ENCODE measurements around the gene TUBB4B.
A peak's percentile ranks its signal among the peaks of the same experiment; 100 is the strongest.
"Not testable (repeated sequence)": the region's sequence is repeated elsewhere in the genome, so short reads cannot be mapped to it uniquely, and the experiment has no call there.

Gene TUBB4B

GRCh38 chr9:137253717-137254623, 12.9 kb downstream of the TUBB4B start:
- no peak for DNase-seq

GRCh38 chr9:137254624-137255447, 13.7 kb downstream of the TUBB4B start, which contains the start of gene NELFB:
Gene NELFB, plus strand, starts transcription at chr9:137255327.
- peak; percentile 90 for DNase-seq

DNA sequence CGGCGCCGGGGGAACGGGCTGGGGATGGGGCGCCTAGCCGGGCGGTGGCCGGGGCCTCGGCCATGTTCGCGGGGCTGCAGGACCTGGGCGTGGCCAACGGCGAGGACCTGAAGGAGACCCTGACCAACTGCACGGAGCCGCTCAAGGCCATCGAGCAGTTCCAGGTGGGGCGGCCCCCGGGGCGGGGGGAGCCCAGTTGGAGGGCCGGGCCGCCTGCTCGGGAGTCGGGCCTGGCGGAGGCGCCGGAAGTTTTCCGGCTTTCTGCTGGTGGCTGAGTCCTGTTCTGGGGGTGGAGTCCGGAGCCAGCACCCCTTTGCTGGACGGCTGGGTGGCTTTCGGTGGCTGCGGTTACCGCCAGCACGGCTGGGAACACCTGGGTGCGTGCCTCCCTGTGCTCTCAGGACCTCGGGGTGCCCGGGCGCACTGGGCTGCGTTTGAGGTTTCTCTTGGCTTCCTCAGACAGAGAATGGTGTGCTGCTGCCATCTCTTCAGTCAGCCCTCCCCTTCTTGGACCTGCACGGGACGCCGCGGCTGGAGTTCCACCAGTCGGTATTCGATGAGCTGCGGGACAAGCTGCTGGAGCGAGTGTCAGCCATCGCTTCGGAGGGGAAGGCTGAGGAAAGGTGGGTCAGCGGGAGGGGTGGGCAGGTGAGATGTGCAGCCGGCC, 14.5 kb downstream of the TUBB4B start:
- DNase-seq = no peak

DNA sequence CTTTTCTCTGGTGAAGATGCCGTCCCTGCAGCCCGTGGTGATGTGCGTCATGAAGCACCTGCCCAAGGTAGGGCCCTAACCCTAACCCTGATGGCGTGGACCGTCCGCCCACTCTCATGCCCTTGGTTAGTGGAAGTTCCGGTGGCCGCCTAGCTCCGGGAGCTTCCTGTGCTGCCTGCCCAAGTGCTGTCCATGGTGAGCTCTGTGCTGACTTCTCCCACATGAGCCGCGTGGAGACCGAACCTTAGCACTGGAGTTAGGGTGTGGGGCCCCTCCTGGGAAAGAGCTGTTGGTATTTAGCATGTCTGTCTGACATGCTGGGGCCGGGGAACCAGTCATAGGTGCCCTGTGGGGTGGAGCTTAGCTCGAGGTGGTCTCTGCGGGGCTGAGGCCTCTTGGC, 15.3 kb downstream of the TUBB4B start:
- DNase-seq = no peak

- DNase-seq = no peak
Observed at GRCh38 chr9:137256856-137257255, 15.8 kb downstream of the TUBB4B start.

DNA sequence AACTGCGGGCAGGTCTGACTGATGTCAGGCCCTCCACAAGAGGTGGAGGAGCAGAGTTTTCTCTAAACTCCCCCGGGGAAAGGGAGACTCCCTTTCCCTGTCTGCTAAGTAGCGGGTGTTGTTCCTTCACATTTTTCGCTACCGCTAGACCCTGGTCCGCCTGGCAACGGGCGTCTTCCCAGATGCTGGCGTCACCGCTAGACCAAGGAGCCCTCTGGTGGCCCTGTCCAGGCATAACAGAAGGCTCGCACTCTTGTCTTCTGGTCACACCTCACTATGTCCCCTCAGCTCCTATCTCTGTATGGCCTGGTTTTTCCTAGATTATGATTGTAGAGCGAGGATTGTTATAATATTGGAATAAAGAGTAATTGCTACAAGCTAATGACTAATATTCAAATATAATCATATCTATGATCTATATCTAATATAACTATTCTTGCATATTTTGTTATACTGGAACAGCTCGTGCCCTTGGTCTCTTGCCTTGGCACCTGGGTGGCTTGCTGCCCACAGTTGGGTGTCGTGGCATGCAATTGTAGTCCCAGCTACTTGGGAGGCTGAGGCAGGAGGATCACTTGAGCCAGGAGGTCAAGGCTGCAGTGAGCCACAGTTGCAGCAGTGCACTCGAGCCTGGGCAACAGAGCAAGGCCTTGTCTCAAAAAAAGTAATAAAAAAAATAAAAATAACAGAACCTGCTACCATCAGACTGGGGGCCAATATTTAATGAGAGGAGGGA, 21.3 kb downstream of the TUBB4B start:
- DNase-seq = not testable (repeated sequence)

DNA sequence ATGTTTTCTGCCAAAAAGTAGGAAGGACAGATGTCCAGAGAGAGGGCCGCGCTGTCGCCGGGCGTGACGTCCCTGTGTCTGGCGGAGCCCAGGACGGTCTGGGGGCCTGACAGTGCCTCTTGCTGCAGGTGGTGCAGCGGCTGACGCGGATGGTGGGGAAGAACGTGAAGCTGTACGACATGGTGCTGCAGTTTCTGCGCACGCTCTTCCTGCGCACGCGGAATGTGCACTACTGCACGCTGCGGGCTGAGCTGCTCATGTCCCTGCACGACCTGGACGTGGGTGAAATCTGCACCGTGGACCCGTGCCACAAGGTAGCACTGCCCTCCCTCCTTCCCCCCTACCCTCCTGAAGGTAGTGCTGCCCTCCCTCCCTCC, 21.8 kb downstream of the TUBB4B start:
- DNase-seq = no peak

DNA sequence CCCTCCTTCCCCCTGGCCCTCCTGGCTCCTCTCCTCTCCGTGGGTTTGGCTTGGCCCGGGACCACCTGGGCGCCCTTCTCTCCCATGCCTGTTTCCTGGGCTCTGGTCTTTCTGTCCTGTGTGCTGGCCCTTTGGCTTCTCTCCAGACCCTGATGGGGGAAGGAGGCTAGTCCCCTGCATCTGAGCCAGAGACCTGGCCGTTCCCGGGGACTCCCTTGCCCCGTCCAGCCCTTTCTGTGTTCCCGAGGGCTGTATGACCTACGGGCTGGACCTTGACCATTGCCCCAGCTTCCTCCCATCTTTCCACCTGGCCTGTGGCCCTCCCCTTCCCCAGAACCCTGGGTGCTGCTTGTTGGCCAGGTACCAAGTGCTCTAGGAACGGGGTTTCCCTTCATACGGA, 22.4 kb downstream of the TUBB4B start:
- no peak for DNase-seq

DNA sequence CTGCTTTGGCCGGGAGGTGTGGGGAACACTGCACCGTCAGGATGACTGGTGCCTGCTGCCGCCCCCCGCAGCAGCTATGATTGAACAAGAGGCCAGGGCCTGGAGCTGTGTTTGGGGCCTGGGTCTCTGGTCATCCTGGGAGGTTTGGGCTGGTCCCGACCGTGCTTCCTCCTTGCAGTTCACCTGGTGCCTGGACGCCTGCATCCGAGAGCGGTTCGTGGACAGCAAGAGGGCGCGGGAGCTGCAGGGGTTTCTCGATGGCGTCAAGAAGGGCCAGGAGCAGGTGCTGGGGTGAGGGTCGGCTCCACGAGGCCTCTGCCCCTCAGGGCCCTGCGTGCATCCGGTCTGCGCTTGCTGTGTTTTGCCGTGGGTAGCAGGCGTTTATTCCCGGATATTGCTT, 23.0 kb downstream of the TUBB4B start:
- no peak for DNase-seq

- DNase-seq = no peak
Observed at GRCh38 chr9:137265496-137266161, 24.5 kb downstream of the TUBB4B start.

DNA sequence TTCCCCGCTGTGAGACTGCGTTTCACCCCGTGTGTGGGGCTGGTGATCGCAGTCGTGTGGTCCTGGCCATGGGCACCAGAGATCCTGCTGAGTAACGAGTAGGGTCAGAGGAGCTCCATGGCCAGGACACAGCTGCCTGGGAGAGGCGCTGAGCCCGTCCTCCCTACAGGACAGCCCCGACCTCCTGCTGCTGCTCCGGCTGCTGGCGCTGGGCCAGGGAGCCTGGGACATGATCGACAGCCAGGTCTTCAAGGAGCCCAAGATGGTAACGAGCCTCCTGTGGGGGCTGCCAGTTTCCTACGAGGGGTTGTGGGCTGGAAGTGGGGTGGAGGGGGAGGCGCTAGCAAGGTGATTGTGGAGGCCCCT, 25.1 kb downstream of the TUBB4B start:
- DNase-seq = no peak

DNA sequence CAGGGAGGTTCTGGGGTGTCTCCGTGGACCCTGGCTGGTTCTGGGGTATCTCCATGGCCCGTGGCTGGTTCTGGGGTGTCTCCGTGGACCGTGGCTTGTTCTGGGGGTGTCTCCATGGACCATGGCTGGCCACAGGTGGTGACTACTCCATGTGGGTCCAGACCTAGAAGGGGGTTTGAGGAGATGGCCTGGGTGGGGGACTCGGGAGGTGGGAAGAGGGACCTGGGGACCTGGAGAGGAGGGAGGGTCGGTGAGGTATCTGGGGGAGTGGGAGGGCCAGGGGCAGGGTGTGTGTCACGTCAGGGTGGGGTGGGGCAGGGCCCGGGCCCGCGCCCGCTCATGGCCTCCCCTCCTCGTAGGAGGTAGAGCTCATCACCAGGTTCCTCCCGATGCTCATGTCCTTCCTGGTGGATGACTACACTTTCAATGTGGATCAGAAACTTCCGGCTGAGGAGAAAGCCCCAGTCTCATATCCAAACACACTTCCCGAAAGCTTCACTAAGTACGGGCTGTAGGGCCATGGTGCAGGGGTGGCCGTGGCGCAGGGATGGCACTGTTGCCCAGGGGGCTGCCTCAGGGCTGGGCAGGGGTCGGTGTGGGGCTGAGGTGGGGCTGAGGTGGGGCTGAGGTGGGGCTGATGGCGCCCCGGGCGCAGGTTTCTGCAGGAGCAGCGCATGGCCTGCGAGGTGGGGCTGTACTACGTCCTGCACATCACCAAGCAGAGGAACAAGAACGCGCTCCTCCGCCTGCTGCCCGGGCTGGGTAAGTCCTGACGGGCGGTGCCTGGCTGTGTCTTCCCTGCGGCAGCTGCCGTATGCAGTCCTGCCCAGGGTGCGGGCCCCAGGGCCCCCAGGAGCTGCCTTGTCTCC, 25.7 kb downstream of the TUBB4B start:
- no peak for DNase-seq

DNA sequence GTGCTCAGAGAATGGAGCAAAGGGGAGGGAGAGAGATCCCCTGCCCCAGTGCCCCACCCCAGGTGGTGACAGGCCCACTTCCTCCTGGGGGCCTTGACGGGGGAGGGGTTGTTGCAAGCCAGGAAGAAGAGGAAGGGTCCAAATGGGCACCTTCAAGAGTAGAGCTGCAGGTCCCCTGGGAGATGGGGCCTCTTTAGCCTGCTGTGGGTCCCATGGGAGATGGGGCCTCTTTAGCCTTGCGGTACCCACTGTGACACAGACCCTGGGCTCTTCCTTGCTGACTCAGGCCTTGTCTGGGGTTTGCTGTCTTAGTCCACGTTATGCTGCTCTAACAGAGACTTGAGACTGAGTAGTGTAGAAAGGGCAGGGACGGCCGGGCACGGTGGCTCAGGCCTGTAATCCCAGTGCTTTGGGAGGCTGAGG, 26.9 kb downstream of the TUBB4B start:
- no peak for DNase-seq

DNA sequence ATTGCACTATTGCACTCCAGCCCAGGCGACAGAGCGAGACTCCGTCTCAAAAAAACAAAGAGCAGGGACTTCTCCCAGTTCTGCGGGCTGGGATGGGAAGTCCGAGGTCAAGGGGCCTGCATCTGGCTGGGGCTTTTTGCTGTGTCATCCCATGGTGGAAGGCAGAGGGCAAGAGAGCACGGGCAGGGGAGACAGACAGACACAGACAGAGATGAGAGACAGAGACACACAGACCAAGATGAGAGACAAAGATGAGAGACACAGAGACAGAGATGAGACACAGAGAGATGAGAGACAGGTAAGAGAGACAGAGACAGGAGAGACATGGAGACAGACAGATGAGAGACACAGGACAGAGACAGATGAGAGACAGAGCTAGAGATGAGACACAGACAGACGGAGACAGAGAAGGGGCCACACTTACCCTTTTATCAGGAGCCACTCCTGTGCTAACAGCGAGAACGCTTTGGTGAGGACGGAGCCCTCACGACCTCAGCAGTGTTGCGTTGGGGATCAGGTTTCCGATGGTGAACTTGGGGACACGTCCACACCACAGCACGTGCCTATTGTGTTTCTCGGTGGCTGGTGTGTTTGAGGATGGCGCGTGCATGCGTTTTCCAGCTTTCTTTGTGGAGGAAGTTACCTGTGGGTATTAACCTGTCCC, 27.6 kb downstream of the TUBB4B start:
- DNase-seq = no peak

DNA sequence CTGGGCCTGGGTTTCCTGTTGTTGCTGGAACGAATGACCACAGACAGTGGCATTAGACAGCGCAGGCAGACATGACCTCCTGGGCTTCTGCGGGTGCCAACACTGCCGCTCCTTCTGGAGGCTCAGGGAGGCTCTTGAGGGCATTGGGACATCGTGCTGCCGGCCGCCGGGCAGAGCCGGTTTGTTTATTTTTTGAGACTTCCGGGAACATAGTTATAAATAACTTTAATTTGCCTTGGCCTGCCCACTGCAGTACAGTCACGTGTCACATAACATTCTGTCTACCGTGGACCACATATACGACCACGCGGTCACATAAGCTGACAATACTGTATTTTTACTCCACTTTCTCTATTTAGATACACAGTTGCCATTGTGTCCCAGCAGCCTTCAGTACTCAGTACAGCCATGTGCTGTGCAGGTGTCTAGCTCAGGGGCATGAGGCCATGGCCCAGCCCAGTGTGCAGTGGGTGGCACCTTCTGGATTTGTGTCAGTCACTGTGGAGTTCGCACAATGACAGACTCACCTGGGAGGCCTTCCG, 28.2 kb downstream of the TUBB4B start:
- no peak for DNase-seq

DNA sequence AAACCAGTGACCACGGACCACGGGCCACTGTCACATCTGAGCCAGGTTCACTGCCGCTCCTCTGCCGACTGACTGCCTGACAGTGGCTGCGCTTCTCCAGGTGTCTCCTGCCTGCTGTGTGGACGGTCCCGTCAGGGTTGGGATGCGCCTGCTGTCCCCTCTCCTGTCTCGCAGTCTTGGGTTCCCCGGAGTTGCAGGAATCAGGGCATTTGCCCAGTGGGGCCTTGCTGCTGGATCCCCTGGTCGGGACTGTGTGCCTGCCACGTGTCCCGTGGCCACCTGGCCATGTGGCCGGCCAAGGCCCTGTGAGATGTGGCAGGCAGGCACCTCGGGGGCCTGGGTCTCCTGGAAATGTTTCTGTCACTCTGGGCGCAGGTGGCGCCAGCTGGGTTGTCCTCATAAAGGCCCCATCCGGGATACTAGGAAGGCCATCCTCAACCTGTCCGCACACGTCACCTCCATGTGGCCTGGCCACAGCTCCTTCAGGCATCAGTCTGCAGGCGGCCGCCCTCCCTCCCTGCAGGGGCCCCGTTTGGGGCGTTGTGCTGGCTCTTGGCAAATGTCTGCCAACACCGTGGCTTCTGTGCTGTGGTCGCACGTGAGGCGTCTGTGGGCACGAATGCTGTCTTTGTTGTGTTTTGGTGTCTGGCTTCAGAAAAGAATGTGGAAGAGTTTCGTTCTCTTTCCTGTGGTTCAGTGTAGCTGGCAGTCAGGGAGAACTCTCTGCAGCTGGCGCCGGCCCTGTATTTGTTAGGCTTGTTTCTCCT, 30.0 kb downstream of the TUBB4B start:
- DNase-seq = no peak

DNA sequence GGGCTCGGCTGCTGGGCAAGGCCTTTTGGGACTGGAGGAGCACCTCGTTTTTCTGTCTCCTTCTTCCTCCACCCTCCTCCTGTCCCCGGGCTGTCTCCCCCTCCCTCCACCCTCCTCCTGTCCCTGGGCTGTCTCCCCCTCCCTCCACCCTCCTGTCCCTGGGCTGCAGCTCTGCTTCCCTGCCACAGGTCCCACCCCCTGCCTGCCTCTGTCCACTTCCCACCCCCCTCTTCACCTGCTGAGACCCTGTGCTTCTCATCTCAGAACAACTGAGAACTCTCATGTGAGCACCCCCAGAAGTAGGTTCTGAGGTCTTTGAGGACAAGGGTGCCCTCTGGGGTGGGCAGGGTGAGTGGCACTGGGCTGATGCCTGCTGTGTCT, 30.6 kb downstream of the TUBB4B start:
- no peak for DNase-seq

DNA sequence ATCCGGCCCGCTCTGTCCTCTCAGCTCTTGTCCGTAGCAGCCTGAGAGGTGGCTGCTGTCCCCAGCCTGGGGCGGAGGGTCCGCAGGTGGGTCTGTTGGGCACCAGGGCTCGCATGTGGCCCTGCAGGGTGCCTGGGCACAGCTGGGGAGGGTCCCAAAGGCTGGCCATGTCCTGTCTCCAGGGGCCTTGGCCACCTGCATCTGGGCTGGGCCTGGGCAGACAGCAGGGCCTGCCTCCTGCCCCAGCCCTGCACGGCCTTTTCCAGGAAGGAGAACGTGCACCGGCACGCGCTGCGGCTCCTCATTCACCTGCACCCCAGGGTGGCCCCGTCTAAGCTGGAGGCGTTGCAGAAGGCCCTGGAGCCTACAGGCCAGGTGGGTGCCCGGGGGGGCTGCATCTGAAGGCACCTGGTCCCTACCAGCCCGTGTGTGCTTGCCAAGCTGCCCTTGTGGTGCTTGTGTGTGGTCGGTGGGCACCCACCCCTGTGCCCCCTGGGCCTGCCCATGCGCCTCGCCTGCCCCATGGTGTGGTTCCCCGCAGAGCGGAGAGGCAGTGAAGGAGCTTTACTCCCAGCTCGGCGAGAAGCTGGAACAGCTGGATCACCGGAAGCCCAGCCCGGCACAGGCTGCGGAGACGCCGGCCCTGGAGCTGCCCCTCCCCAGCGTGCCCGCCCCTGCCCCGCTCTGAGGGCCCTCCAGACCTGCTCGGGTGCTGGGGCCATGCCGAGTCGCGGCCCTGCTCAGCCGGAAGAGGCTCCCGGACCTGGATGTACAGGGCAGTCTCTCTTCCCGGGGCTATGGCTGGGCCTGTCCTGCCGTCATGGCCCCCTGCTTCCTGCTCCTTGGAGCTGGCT, 31.4 kb downstream of the TUBB4B start:
- no peak for DNase-seq

DNA sequence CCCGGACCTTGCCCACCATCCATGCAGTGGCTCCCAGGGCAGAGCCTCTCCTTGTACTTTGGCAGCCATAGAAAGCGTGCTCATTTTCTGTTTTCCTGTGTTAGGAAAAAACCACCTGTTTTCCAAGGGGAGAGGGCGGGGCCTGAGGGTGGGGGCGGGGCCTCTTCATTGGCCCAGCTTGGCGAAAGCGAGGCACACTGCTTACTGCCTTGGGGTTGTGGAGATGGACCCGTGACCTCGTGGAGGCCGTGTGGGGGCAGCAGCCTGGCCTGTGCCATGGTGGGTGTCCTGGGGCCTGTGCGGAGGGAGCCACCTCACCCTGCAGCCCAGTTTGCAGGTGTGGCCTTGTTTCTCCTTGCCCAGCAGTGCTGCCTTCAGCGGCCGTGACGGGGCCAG, 32.0 kb downstream of the TUBB4B start:
- DNase-seq = no peak
